Amygdala (tissue), 56 donors: Measurements from ENCODE around the gene SIPA1L3.
A peak's percentile ranks its signal among the peaks of the same experiment; 100 is the strongest.

ENCODE experiments used
- DNase-seq, 56 donors: peaks; one replicate each; lab custom pipeline; 2025; lab: John Stamatoyannopoulos, UW

Gene SIPA1L3

GRCh38 chr19:37941782-37942515 is 34.9 kb downstream of the SIPA1L3 start:
- DNase-seq, result no peak

- DNase-seq, result no peak
Observed at GRCh38 chr19:37942516-37942902, 35.5 kb downstream of the SIPA1L3 start.

- no peak for DNase-seq
Observed at GRCh38 chr19:37943480-37943879, 36.5 kb downstream of the SIPA1L3 start.

GRCh38 chr19:37946132-37946531 is 39.1 kb downstream of the SIPA1L3 start:
- no peak for DNase-seq

GRCh38 chr19:37947778-37948177 is 40.8 kb downstream of the SIPA1L3 start:
- peak in 5 of 56 donors; percentile 7 to 11 (median 10) for DNase-seq

GRCh38 chr19:37948362-37948761 is 41.4 kb downstream of the SIPA1L3 start:
- DNase-seq, result no peak

- no peak for DNase-seq
Observed at GRCh38 chr19:37950471-37951175, 43.6 kb downstream of the SIPA1L3 start.

GRCh38 chr19:37951816-37952210 is 44.8 kb downstream of the SIPA1L3 start:
- DNase-seq, result no peak

GRCh38 chr19:37953171-37953917 is 46.3 kb downstream of the SIPA1L3 start:
- DNase-seq, result no peak

GRCh38 chr19:37953918-37954303 is 46.9 kb downstream of the SIPA1L3 start:
- DNase-seq, result no peak

- DNase-seq, result no peak
Observed at GRCh38 chr19:37954421-37954874, 47.4 kb downstream of the SIPA1L3 start.

- no peak for DNase-seq
Observed at GRCh38 chr19:37955986-37956385, 49.0 kb downstream of the SIPA1L3 start.

- no peak for DNase-seq
Observed at GRCh38 chr19:37957176-37957575, 50.2 kb downstream of the SIPA1L3 start.

GRCh38 chr19:37959665-37960114 is 52.7 kb downstream of the SIPA1L3 start:
- no peak for DNase-seq

GRCh38 chr19:37961198-37961597 is 54.2 kb downstream of the SIPA1L3 start:
- no peak for DNase-seq

GRCh38 chr19:37963190-37963936 is 56.4 kb downstream of the SIPA1L3 start:
- DNase-seq, result no peak

- no peak for DNase-seq
Observed at GRCh38 chr19:37964109-37964508, 57.1 kb downstream of the SIPA1L3 start.

GRCh38 chr19:37966211-37966661 is 59.2 kb downstream of the SIPA1L3 start:
- no peak for DNase-seq

- DNase-seq, result no peak
Observed at GRCh38 chr19:37966662-37967231, 59.7 kb downstream of the SIPA1L3 start.

- DNase-seq, result no peak
Observed at GRCh38 chr19:37969695-37970094, 62.7 kb downstream of the SIPA1L3 start.
